HEK293 (cell line): ENCODE data around the gene FSTL4.

ENCODE experiments used
- CTCF ChIA-PET: fragments of 350-600 bp; formaldehyde crosslinking; extraction: SDS; loops from one replicate; lab custom pipeline; 2021; ENCODE audit warnings: antibody characterized with exemption; lab: Yijun Ruan, JAX
- POLR2A ChIA-PET: fragments of 300-600 bp; formaldehyde crosslinking; extraction: SDS; loops from one replicate; lab custom pipeline; 2020; ENCODE audit warnings: antibody characterized with exemption, inconsistent platforms; lab: Yijun Ruan, JAX
- H3K27ac ChIP-seq: fragments of 200-500 bp; sonication (Bioruptor generic); 2 replicates; pipeline ENCODE4 v1.5.1; 2014; ENCODE audit warnings: low read depth, low read length, control low read depth, inconsistent platforms; ENCODE audit errors: extremely low read depth
- H3K36me3 ChIP-seq, 2 experiments: fragments of 200-500 bp in 1 of 2; sonication (Bioruptor generic) in 1 of 2; 1 replicate in 1 of 2; 2 replicates in 1 of 2; pipeline ENCODE4 v1.5.1; 2014 to 2017; ENCODE audit warnings: inconsistent platforms in 2 of 2, low read length in 2 of 2; ENCODE audit not compliant: control insufficient read depth in 2 of 2, insufficient read depth in 1 of 2
- H3K4me1 ChIP-seq: fragments of 200-500 bp; sonication (Bioruptor generic); 2 replicates; pipeline ENCODE4 v1.5.1; 2014; ENCODE audit warnings: mild to moderate bottlenecking, low read length, inconsistent platforms; ENCODE audit not compliant: control insufficient read depth, insufficient read depth
- H3K4me3 ChIP-seq: 2 replicates; pipeline ENCODE4 v1.5.1; 2011; ENCODE audit warnings: low read depth, mild to moderate bottlenecking, control low read depth, low read length, moderate library complexity
- H3K9me3 ChIP-seq: fragments of 200-500 bp; sonication (Bioruptor generic); 2 replicates; pipeline ENCODE4 v1.5.1; 2014; ENCODE audit warnings: low read depth, low read length, inconsistent platforms; ENCODE audit not compliant: control insufficient read depth, insufficient read depth
- EGR2 ChIP-seq: fragments of 450-650 bp; formaldehyde crosslinking; IDR thresholded peaks from 2 replicates; pipeline ENCODE4 v1.5.1; 2016; ENCODE audit warnings: low read depth, missing biosample characterization, missing genetic modification characterization
- INSM2 ChIP-seq: fragments of 450-650 bp; formaldehyde crosslinking; IDR thresholded peaks from 2 replicates; pipeline ENCODE4 v1.5.1; 2016; ENCODE audit warnings: missing biosample characterization, missing genetic modification characterization
- YY2 ChIP-seq: fragments of 450-650 bp; formaldehyde crosslinking; IDR thresholded peaks from 2 replicates; pipeline ENCODE4 v1.5.1; 2016; ENCODE audit warnings: missing biosample characterization, missing genetic modification characterization
- ZFHX2 ChIP-seq: fragments of 450-650 bp; formaldehyde crosslinking; conservative IDR thresholded peaks from 2 replicates; pipeline ENCODE4 v1.5.1; 2016; ENCODE audit warnings: missing biosample characterization, missing genetic modification characterization
- ZNF140 ChIP-seq: fragments of 450-650 bp; formaldehyde crosslinking; IDR thresholded peaks from 2 replicates; pipeline ENCODE4 v1.5.1; 2016; ENCODE audit warnings: missing biosample characterization, missing genetic modification characterization
- ZNF169 ChIP-seq: fragments of 450-650 bp; formaldehyde crosslinking; IDR thresholded peaks from 2 replicates; pipeline ENCODE4 v1.5.1; 2016; ENCODE audit warnings: missing biosample characterization, missing genetic modification characterization
- ZNF292 ChIP-seq: fragments of 450-650 bp; formaldehyde crosslinking; IDR thresholded peaks from 2 replicates; pipeline ENCODE4 v1.5.1; 2016; ENCODE audit warnings: low read depth, missing biosample characterization, missing genetic modification characterization, borderline replicate concordance
- ZNF311 ChIP-seq: fragments of 450-650 bp; formaldehyde crosslinking; IDR thresholded peaks from 2 replicates; pipeline ENCODE4 v1.5.1; 2017; ENCODE audit warnings: missing biosample characterization, missing genetic modification characterization, borderline replicate concordance
- ZNF324 ChIP-seq: fragments of 450-650 bp; formaldehyde crosslinking; IDR thresholded peaks from 2 replicates; pipeline ENCODE4 v1.5.1; 2016; ENCODE audit warnings: missing biosample characterization, missing genetic modification characterization
- ZNF560 ChIP-seq: fragments of 450-650 bp; formaldehyde crosslinking; IDR thresholded peaks from 2 replicates; pipeline ENCODE4 v1.5.1; 2017; ENCODE audit warnings: missing biosample characterization, missing genetic modification characterization, borderline replicate concordance
- ZNF624 ChIP-seq: fragments of 450-650 bp; formaldehyde crosslinking; IDR thresholded peaks from 2 replicates; pipeline ENCODE4 v1.5.1; 2017; ENCODE audit warnings: missing biosample characterization, missing genetic modification characterization
- ZNF791 ChIP-seq: fragments of 450-650 bp; formaldehyde crosslinking; IDR thresholded peaks from 2 replicates; pipeline ENCODE4 v1.5.1; 2016; ENCODE audit warnings: missing biosample characterization, missing genetic modification characterization
- TF ChIP-seq, protein P1 (sequence below): fragments of 450-650 bp; formaldehyde crosslinking; IDR thresholded peaks from 2 replicates; pipeline ENCODE4 v1.5.1; 2016; ENCODE audit warnings: missing biosample characterization, missing genetic modification characterization
- TF ChIP-seq, protein P2 (sequence below): fragments of 450-650 bp; IDR thresholded peaks from 2 replicates; pipeline ENCODE4 v1.5.1; 2018; ENCODE audit warnings: missing biosample characterization, mild to moderate bottlenecking, missing genetic modification characterization
- TF ChIP-seq, protein P3 (sequence below): fragments of 450-650 bp; formaldehyde crosslinking; IDR thresholded peaks from 2 replicates; pipeline ENCODE4 v1.5.1; 2016; ENCODE audit warnings: missing biosample characterization, missing genetic modification characterization
- TF ChIP-seq, protein P4 (sequence below): fragments of 450-650 bp; formaldehyde crosslinking; IDR thresholded peaks from 2 replicates; pipeline ENCODE4 v1.5.1; 2016; ENCODE audit warnings: missing biosample characterization, missing genetic modification characterization
- TF ChIP-seq, protein P5 (sequence below): fragments of 450-650 bp; formaldehyde crosslinking; IDR thresholded peaks from 2 replicates; pipeline ENCODE4; 2016; ENCODE audit warnings: missing biosample characterization, missing genetic modification characterization

FSTL4 gene

DNA sequence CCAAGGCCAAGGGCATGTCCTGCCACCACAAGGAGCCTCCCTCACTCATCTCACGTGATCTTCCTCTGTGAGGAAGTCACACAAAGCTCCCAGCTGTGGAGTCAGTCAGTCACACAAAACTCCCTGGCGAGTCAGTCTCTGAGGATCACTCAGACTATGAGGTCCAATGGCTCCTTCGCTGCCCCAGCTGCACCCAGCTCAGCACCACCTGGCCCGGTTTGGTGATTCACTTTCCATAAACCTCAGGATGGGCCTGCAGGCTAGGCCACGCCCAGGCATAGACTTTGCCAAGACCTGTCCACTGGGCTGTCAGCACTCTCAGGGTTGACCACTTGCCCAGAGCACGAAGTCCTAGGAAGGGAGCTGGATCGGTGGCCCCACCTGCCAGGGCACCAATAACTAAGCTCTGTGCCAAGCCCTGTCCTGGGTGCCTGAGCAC, 326.7 kb downstream of the FSTL4 start:
- H3K4me3 ChIP-seq: no peak overlapping the region
- CTCF ChIA-PET: interaction anchor here (0.8 to 9.5 kb wide), 2 partner anchors 173 to 188 kb away, joined by 3 to 98 read pairs; no protein-coding TSS in a partner anchor
- POLR2A ChIA-PET: no interaction called here
- H3K9me3 ChIP-seq: no peaks in the 10 kb centered on the region
- no peak overlapping the region for H3K27ac ChIP-seq
- TF ChIP-seq, protein P1, sequence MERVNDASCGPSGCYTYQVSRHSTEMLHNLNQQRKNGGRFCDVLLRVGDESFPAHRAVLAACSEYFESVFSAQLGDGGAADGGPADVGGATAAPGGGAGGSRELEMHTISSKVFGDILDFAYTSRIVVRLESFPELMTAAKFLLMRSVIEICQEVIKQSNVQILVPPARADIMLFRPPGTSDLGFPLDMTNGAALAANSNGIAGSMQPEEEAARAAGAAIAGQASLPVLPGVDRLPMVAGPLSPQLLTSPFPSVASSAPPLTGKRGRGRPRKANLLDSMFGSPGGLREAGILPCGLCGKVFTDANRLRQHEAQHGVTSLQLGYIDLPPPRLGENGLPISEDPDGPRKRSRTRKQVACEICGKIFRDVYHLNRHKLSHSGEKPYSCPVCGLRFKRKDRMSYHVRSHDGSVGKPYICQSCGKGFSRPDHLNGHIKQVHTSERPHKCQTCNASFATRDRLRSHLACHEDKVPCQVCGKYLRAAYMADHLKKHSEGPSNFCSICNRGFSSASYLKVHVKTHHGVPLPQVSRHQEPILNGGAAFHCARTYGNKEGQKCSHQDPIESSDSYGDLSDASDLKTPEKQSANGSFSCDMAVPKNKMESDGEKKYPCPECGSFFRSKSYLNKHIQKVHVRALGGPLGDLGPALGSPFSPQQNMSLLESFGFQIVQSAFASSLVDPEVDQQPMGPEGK: no peak
- no peak for TF ChIP-seq YY2
- TF ChIP-seq, protein P2, sequence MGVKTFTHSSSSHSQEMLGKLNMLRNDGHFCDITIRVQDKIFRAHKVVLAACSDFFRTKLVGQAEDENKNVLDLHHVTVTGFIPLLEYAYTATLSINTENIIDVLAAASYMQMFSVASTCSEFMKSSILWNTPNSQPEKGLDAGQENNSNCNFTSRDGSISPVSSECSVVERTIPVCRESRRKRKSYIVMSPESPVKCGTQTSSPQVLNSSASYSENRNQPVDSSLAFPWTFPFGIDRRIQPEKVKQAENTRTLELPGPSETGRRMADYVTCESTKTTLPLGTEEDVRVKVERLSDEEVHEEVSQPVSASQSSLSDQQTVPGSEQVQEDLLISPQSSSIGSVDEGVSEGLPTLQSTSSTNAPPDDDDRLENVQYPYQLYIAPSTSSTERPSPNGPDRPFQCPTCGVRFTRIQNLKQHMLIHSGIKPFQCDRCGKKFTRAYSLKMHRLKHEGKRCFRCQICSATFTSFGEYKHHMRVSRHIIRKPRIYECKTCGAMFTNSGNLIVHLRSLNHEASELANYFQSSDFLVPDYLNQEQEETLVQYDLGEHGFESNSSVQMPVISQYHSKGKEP (tag by site-specific recombination): no peak
- TF ChIP-seq, all 188 proteins: peak for 0
- no peaks in the 10 kb centered on the region for H3K36me3 ChIP-seq
- no peaks in the 10 kb centered on the region for H3K4me1 ChIP-seq

GRCh38 chr5:133284306-133284705, 328.0 kb downstream of the FSTL4 start:
- no peak overlapping the region for H3K4me3 ChIP-seq
- ChIA-PET POLR2A (no interaction called here), CTCF (no interaction called here)
- no peaks in the 10 kb centered on the region for H3K9me3 ChIP-seq
- no peaks in the 10 kb centered on the region for H3K36me3 ChIP-seq
- H3K4me1 ChIP-seq: no peaks in the 10 kb centered on the region
- no peak for TF ChIP-seq ZNF140 (tag by site-specific recombination)
- TF ChIP-seq EGR2 (tag by site-specific recombination): peak; percentile 25; the same call in 1 of the 2 replicates
- TF ChIP-seq ZFHX2: peak; percentile 24; the same call in 1 of the 2 replicates
- TF ChIP-seq, protein P3, sequence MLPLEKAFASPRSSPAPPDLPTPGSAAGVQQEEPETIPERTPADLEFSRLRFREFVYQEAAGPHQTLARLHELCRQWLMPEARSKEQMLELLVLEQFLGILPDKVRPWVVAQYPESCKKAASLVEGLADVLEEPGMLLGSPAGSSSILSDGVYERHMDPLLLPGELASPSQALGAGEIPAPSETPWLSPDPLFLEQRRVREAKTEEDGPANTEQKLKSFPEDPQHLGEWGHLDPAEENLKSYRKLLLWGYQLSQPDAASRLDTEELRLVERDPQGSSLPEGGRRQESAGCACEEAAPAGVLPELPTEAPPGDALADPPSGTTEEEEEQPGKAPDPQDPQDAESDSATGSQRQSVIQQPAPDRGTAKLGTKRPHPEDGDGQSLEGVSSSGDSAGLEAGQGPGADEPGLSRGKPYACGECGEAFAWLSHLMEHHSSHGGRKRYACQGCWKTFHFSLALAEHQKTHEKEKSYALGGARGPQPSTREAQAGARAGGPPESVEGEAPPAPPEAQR (tag by site-specific recombination): no peak
- H3K27ac ChIP-seq: no peak overlapping the region

DNA sequence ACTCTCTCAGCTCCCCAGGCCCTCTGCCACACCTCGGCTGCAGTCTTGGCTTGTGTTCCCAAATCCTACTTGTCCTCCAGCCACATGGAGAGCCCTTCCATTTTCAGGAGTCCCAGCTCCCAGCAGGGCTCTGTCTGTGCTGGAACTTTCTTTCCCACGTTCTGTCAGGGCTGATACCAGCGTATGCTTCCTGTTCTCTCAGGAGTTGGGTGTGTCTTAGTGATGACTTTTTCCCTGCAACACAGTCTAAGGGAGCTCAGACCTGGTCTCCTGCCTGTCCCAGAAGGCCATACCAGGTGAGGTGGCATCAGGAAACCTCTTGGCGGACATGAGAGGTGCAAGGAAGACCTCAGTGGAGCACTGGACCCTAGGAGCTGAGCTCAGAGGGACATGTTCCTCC, 334.0 kb downstream of the FSTL4 start:
- Histone ChIP-seq H3K36me3 (no peaks in the 10 kb centered on the region), H3K4me3 (no peak overlapping the region), H3K27ac (no peak overlapping the region), H3K9me3 (no peaks in the 10 kb centered on the region), H3K4me1 (peaks cover 2% of the 10 kb centered on the region)
- CTCF ChIA-PET: interaction anchor here (0.7 to 1.4 kb wide), 2 partner anchors 9 to 167 kb away, joined by 3 to 6 read pairs; no protein-coding TSS in a partner anchor
- POLR2A ChIA-PET: no interaction called here
- TF ChIP-seq ZNF624 (no peak), ZNF292 (no peak), ZNF324 (tag by site-specific recombination) (no peak), ZNF791 (no peak)

DNA sequence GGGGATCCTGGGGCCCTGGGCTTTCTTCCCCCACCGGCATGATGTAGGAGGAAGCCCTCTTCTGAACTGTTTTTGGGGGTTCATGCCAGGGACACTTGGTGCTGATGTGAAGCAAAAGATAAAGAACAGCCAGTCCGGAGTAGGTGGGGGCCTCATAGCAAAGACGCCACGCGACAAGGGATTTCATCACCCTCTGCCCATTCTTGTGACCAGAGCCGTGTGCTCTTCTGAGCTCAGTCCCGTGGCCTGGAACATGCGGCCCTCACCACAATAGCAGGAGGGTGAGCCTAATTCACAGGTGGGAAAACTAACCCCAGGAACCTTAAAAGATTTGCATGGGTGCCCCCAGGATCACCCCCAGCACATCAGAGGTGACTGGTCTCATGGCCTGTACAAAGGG, 334.6 kb downstream of the FSTL4 start:
- Histone ChIP-seq H3K27ac (no peak overlapping the region), H3K4me3 (no peak overlapping the region), H3K9me3 (no peaks in the 10 kb centered on the region), H3K4me1 (peaks cover 2% of the 10 kb centered on the region), H3K36me3 (no peaks in the 10 kb centered on the region)
- ChIA-PET CTCF (interaction anchor here (0.5 to 1.4 kb wide), 3 partner anchors 9 to 177 kb away, joined by 3 to 6 read pairs (median 3); no protein-coding TSS in a partner anchor), POLR2A (no interaction called here)
- TF ChIP-seq, protein P4, sequence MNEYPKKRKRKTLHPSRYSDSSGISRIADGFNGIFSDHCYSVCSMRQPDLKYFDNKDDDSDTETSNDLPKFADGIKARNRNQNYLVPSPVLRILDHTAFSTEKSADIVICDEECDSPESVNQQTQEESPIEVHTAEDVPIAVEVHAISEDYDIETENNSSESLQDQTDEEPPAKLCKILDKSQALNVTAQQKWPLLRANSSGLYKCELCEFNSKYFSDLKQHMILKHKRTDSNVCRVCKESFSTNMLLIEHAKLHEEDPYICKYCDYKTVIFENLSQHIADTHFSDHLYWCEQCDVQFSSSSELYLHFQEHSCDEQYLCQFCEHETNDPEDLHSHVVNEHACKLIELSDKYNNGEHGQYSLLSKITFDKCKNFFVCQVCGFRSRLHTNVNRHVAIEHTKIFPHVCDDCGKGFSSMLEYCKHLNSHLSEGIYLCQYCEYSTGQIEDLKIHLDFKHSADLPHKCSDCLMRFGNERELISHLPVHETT (tag by site-specific recombination): no peak
- TF ChIP-seq ZNF169 (tag by site-specific recombination) (no peak), ZNF560 (tag by site-specific recombination) (no peak), INSM2 (tag by site-specific recombination) (no peak), ZNF311 (tag by site-specific recombination) (no peak)
- TF ChIP-seq, protein P5, sequence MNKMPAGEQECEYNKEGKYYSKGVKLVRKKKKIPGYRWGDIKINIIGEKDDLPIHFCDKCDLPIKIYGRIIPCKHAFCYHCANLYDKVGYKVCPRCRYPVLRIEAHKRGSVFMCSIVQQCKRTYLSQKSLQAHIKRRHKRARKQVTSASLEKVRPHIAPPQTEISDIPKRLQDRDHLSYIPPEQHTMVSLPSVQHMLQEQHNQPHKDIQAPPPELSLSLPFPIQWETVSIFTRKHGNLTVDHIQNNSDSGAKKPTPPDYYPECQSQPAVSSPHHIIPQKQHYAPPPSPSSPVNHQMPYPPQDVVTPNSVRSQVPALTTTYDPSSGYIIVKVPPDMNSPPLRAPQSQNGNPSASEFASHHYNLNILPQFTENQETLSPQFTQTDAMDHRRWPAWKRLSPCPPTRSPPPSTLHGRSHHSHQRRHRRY (tag by site-specific recombination): no peak
